Measurements from ENCODE around the gene SLC12A7.
"Not testable (repeated sequence)": the region's sequence is repeated elsewhere in the genome, so short reads cannot be mapped to it uniquely, and the experiment has no call there.

SLC12A7 gene

GRCh38 chr5:1134478-1134877, 22.6 kb upstream of the SLC12A7 start:
- no peaks in the 10 kb centered on the region for H3K36me3 Mint-ChIP-seq (ENCODE audit: low read depth)
- no peak overlapping the region for H3K27ac Mint-ChIP-seq
- H3K27me3 Mint-ChIP-seq, result no peaks in the 10 kb centered on the region
- no peaks in the 10 kb centered on the region for H3K4me1 Mint-ChIP-seq (ENCODE audit: low read depth)
- H3K9me3 Mint-ChIP-seq, result no peaks in the 10 kb centered on the region
- no peak overlapping the region for H3K4me3 Mint-ChIP-seq

- Mint-ChIP-seq H3K4me1 (ENCODE audit: low read depth) (no peaks in the 10 kb centered on the region), H3K27ac (no peak overlapping the region), H3K27me3 (no peaks in the 10 kb centered on the region), H3K36me3 (ENCODE audit: low read depth) (no peaks in the 10 kb centered on the region), H3K9me3 (no peaks in the 10 kb centered on the region), H3K4me3 (no peak overlapping the region)
These were observed 21.8 kb upstream of the SLC12A7 start for GRCh38 chr5:1133510-1134201.

- Mint-ChIP-seq H3K36me3 (ENCODE audit: low read depth) (no peaks in the 10 kb centered on the region), H3K27ac (no peak overlapping the region), H3K4me3 (no peak overlapping the region), H3K4me1 (ENCODE audit: low read depth) (no peaks in the 10 kb centered on the region), H3K27me3 (no peaks in the 10 kb centered on the region), H3K9me3 (no peaks in the 10 kb centered on the region)
These were observed 21.2 kb upstream of the SLC12A7 start for GRCh38 chr5:1133108-1133507.

GRCh38 chr5:1132570-1132969, 20.7 kb upstream of the SLC12A7 start:
- Mint-ChIP-seq H3K9me3 (no peaks in the 10 kb centered on the region), H3K36me3 (ENCODE audit: low read depth) (no peaks in the 10 kb centered on the region), H3K4me3 (no peak overlapping the region), H3K4me1 (ENCODE audit: low read depth) (no peaks in the 10 kb centered on the region), H3K27me3 (no peaks in the 10 kb centered on the region), H3K27ac (no peak overlapping the region)

GRCh38 chr5:1131726-1132125, 19.9 kb upstream of the SLC12A7 start:
- no peaks in the 10 kb centered on the region for H3K27me3 Mint-ChIP-seq
- no peak overlapping the region for H3K4me3 Mint-ChIP-seq
- no peaks in the 10 kb centered on the region for H3K9me3 Mint-ChIP-seq
- H3K4me1 Mint-ChIP-seq (ENCODE audit: low read depth), result no peaks in the 10 kb centered on the region
- H3K36me3 Mint-ChIP-seq (ENCODE audit: low read depth), result no peaks in the 10 kb centered on the region
- H3K27ac Mint-ChIP-seq, result no peak overlapping the region

GRCh38 chr5:1131191-1131621, 19.3 kb upstream of the SLC12A7 start:
- H3K4me1 Mint-ChIP-seq (ENCODE audit: low read depth), result no peaks in the 10 kb centered on the region
- no peaks in the 10 kb centered on the region for H3K36me3 Mint-ChIP-seq (ENCODE audit: low read depth)
- no peaks in the 10 kb centered on the region for H3K9me3 Mint-ChIP-seq
- H3K27ac Mint-ChIP-seq, result no peak overlapping the region
- H3K27me3 Mint-ChIP-seq, result no peaks in the 10 kb centered on the region
- no peak overlapping the region for H3K4me3 Mint-ChIP-seq

GRCh38 chr5:1130218-1130946, 18.5 kb upstream of the SLC12A7 start:
- no peaks in the 10 kb centered on the region for H3K27me3 Mint-ChIP-seq
- no peaks in the 10 kb centered on the region for H3K9me3 Mint-ChIP-seq
- no peak overlapping the region for H3K27ac Mint-ChIP-seq
- no peaks in the 10 kb centered on the region for H3K36me3 Mint-ChIP-seq (ENCODE audit: low read depth)
- H3K4me1 Mint-ChIP-seq (ENCODE audit: low read depth), result no peaks in the 10 kb centered on the region
- H3K4me3 Mint-ChIP-seq, result no peak overlapping the region

- no peaks in the 10 kb centered on the region for H3K36me3 Mint-ChIP-seq (ENCODE audit: low read depth)
These were observed 17.8 kb upstream of the SLC12A7 start for GRCh38 chr5:1129711-1130055.

GRCh38 chr5:1128977-1129710, 17.3 kb upstream of the SLC12A7 start:
- Mint-ChIP-seq H3K9me3 (no peaks in the 10 kb centered on the region), H3K4me3 (no peak overlapping the region), H3K27me3 (no peaks in the 10 kb centered on the region), H3K27ac (no peak overlapping the region), H3K4me1 (ENCODE audit: low read depth) (no peaks in the 10 kb centered on the region), H3K36me3 (ENCODE audit: low read depth) (no peaks in the 10 kb centered on the region)

More at GRCh38 chr5:1129711-1130055, 17.8 kb upstream of the SLC12A7 start:
- Mint-ChIP-seq H3K9me3 (no peaks in the 10 kb centered on the region), H3K4me1 (ENCODE audit: low read depth) (no peaks in the 10 kb centered on the region), H3K27me3 (no peaks in the 10 kb centered on the region), H3K27ac (no peak overlapping the region), H3K4me3 (no peak overlapping the region)

GRCh38 chr5:1127959-1128785, 16.3 kb upstream of the SLC12A7 start:
- H3K4me1 Mint-ChIP-seq (ENCODE audit: low read depth), result no peaks in the 10 kb centered on the region
- no peak overlapping the region for H3K27ac Mint-ChIP-seq
- H3K4me3 Mint-ChIP-seq, result no peak overlapping the region
- H3K9me3 Mint-ChIP-seq, result no peaks in the 10 kb centered on the region
- H3K36me3 Mint-ChIP-seq (ENCODE audit: low read depth), result no peaks in the 10 kb centered on the region
- no peaks in the 10 kb centered on the region for H3K27me3 Mint-ChIP-seq

GRCh38 chr5:1125695-1126094, 13.8 kb upstream of the SLC12A7 start:
- not testable (repeated sequence) for H3K36me3 Mint-ChIP-seq (ENCODE audit: low read depth); H3K27ac Mint-ChIP-seq; H3K4me1 Mint-ChIP-seq (ENCODE audit: low read depth); H3K4me3 Mint-ChIP-seq; H3K27me3 Mint-ChIP-seq; H3K9me3 Mint-ChIP-seq

- no peaks in the 10 kb centered on the region for H3K36me3 Mint-ChIP-seq (ENCODE audit: low read depth)
- no peaks in the 10 kb centered on the region for H3K4me1 Mint-ChIP-seq (ENCODE audit: low read depth)
- H3K27me3 Mint-ChIP-seq, result no peaks in the 10 kb centered on the region
- no peak overlapping the region for H3K4me3 Mint-ChIP-seq
- no peak overlapping the region for H3K27ac Mint-ChIP-seq
- no peaks in the 10 kb centered on the region for H3K9me3 Mint-ChIP-seq
These were observed 13.1 kb upstream of the SLC12A7 start for GRCh38 chr5:1125030-1125357.

GRCh38 chr5:1124205-1125029, 12.6 kb upstream of the SLC12A7 start:
- Mint-ChIP-seq H3K4me1 (ENCODE audit: low read depth) (no peaks in the 10 kb centered on the region), H3K27ac (no peak overlapping the region), H3K27me3 (no peaks in the 10 kb centered on the region), H3K4me3 (no peak overlapping the region), H3K9me3 (no peaks in the 10 kb centered on the region), H3K36me3 (ENCODE audit: low read depth) (no peaks in the 10 kb centered on the region)

GRCh38 chr5:1123418-1124147, 11.7 kb upstream of the SLC12A7 start:
- Mint-ChIP-seq H3K9me3 (no peaks in the 10 kb centered on the region), H3K36me3 (ENCODE audit: low read depth) (no peaks in the 10 kb centered on the region), H3K4me1 (ENCODE audit: low read depth) (peaks cover 1% of the 10 kb centered on the region), H3K27me3 (no peaks in the 10 kb centered on the region), H3K27ac (no peak overlapping the region), H3K4me3 (no peak overlapping the region)

Data from stimulated activated naive CD8-positive, alpha-beta T cell treated with anti-CD3 and anti-CD28 coated beads, Interleukin-15, Interleukin-2, amounts not matched to agents 100 ng/mL and 50 ng/mL, for 24 hours (primary cell).